ENCODE data around the gene CBX8. TPM values are rescaled to one million over a fixed set of nuclear protein-coding genes. Genes with fewer than 3 reads are reported as not detected.

Gene CBX8
- total and polyA plus RNA-seq, 10 donors: 2.1 to 5.6 (median 3.4) TPM

- peaks cover 0 to 13% (median 0%) of the 10 kb centered on the region in 7 donors for H3K27me3 ChIP-seq (replicated peaks in 1 of 7)
- no peaks in the 10 kb centered on the region for H3K9me3 ChIP-seq
- peaks cover 5 to 47% (median 30%) of the 10 kb centered on the region in 6 donors for H3K4me1 ChIP-seq
- no peak for DNase-seq
- intact Hi-C loops (cut with DNase I; ENCODE audit: low total_unique reads): no loop called here
- H3K36me3 ChIP-seq: no peaks in the 10 kb centered on the region
- TF ChIP-seq CTCF (IDR thresholded peaks at IDR 0.05 in 8 of 11, conservative IDR thresholded peaks at IDR 0.05 in 3 of 11) (no peak), POLR2A (IDR thresholded peaks at IDR 0.05) (no peak), POLR2AphosphoS5 (IDR thresholded peaks at IDR 0.05) (no peak)
- WGBS, 5 donors: 83 to 90% (median 86%) methylated on average over 21 to 26 of the region's 26 CpGs
- no peak overlapping the region for H3K4me3 ChIP-seq
- no peak overlapping the region for H3K27ac ChIP-seq
Measured at GRCh38 chr17:79826841-79827578, 30.1 kb upstream of the CBX8 start.

- WGBS, 5 donors: 18 to 37% (median 20%) methylated on average over 11 of the region's 11 CpGs
Measured at GRCh38 chr17:79826204-79826680, 29.4 kb upstream of the CBX8 start.

GRCh38 chr17:79825580-79825921 lies 28.7 kb upstream of the CBX8 start:
- no peaks in the 10 kb centered on the region for H3K36me3 ChIP-seq
- H3K4me3 ChIP-seq: no peak overlapping the region
- peaks cover 0 to 22% (median 0%) of the 10 kb centered on the region in 7 donors for H3K27me3 ChIP-seq (replicated peaks in 1 of 7)
- peaks cover 3 to 34% (median 19%) of the 10 kb centered on the region in 6 donors for H3K4me1 ChIP-seq
- no peak overlapping the region for H3K27ac ChIP-seq
- intact Hi-C loops (cut with DNase I; ENCODE audit: low total_unique reads): no loop called here
- DNase-seq: no peak
- WGBS, 5 donors: 93 to 98% (median 94%) methylated on average over 5 of the region's 5 CpGs
- no peaks in the 10 kb centered on the region for H3K9me3 ChIP-seq
- TF ChIP-seq POLR2A (IDR thresholded peaks at IDR 0.05) (no peak), CTCF (IDR thresholded peaks at IDR 0.05 in 8 of 11, conservative IDR thresholded peaks at IDR 0.05 in 3 of 11) (no peak), POLR2AphosphoS5 (IDR thresholded peaks at IDR 0.05) (no peak)

More at GRCh38 chr17:79826204-79826680, 29.4 kb upstream of the CBX8 start:
- peaks cover 3 to 39% (median 22%) of the 10 kb centered on the region in 6 donors for H3K4me1 ChIP-seq
- peaks cover 0 to 17% (median 0%) of the 10 kb centered on the region in 7 donors for H3K27me3 ChIP-seq (replicated peaks in 1 of 7)
- no peak overlapping the region for H3K4me3 ChIP-seq
- intact Hi-C loops (cut with DNase I; ENCODE audit: low total_unique reads): no loop called here
- H3K27ac ChIP-seq: no peak overlapping the region
- H3K36me3 ChIP-seq: no peaks in the 10 kb centered on the region
- no peak for DNase-seq
- H3K9me3 ChIP-seq: no peaks in the 10 kb centered on the region
- TF ChIP-seq POLR2AphosphoS5 (IDR thresholded peaks at IDR 0.05) (peak in 2 of 3 donors; percentile 23 to 36), POLR2A (IDR thresholded peaks at IDR 0.05) (no peak)

- intact Hi-C loops (cut with DNase I; ENCODE audit: low total_unique reads): no loop called here
- Histone ChIP-seq H3K9me3 (no peaks in the 10 kb centered on the region), H3K4me3 (no peak overlapping the region), H3K27ac (no peak overlapping the region), H3K36me3 (no peaks in the 10 kb centered on the region), H3K4me1 (peaks cover 3 to 29% (median 19%) of the 10 kb centered on the region in 6 donors), H3K27me3 (replicated peaks in 1 of 7) (peaks cover 0 to 23% (median 0%) of the 10 kb centered on the region in 7 donors)
- 73 to 83% (median 79%) methylated on average over 6 of the region's 6 CpGs for WGBS, 5 donors
- no peak for DNase-seq
- no peak for TF ChIP-seq POLR2A (IDR thresholded peaks at IDR 0.05)
- TF ChIP-seq CTCF (IDR thresholded peaks at IDR 0.05 in 8 of 11, conservative IDR thresholded peaks at IDR 0.05 in 3 of 11): no peak
- TF ChIP-seq POLR2AphosphoS5 (IDR thresholded peaks at IDR 0.05): no peak
Measured at GRCh38 chr17:79824893-79825579, 28.2 kb upstream of the CBX8 start.

All from spleen (tissue), 11 donors.